Measurements from ENCODE around the gene WDR45. TPM values are rescaled to one million over a fixed set of nuclear protein-coding genes. Genes with fewer than 3 reads are reported as not detected.

WDR45 gene
- total and polyA plus RNA-seq, 2 of the 13 experiments (the other 11 are each of a cell fraction or from before 2014, with no cell fraction given): 16.4 to 65.5 TPM

GRCh38 chrX:49101629-49101984 lies 21.9 kb upstream of the WDR45 start (continued):
- TF ChIP-seq NFE2L1 (CRISPR knock-in tag; IDR thresholded peaks at IDR 0.05; ENCODE audit: borderline replicate concordance) (no peak), GMEB1 (CRISPR knock-in tag; IDR thresholded peaks at IDR 0.05; ENCODE audit: borderline replicate concordance) (no peak), ZNF792 (CRISPR knock-in tag; IDR thresholded peaks at IDR 0.05) (no peak), RBFOX2 (IDR thresholded peaks at IDR 0.05; ENCODE audit: low read depth, low read length) (peak; percentile 47; the same call in 1 of the 2 replicates), ZNF496 (CRISPR knock-in tag; IDR thresholded peaks at IDR 0.05; ENCODE audit: insufficient replicate concordance) (no peak), HNRNPL (IDR thresholded peaks at IDR 0.05; ENCODE audit: low read depth, low read length) (peak; percentile 10; the same call in 1 of the 2 replicates), DMTF1 (CRISPR knock-in tag; IDR thresholded peaks at IDR 0.05) (no peak), ZNF143 (CRISPR knock-in tag; IDR thresholded peaks at IDR 0.05) (no peak), SP2 (CRISPR knock-in tag; IDR thresholded peaks at IDR 0.05) (no peak), CENPX (CRISPR knock-in tag; IDR thresholded peaks at IDR 0.05) (no peak), NR3C1 (CRISPR knock-in tag; IDR thresholded peaks at IDR 0.05) (no peak), PHF8 (CRISPR knock-in tag; IDR thresholded peaks at IDR 0.05) (no peak), SOX5 (CRISPR knock-in tag; IDR thresholded peaks at IDR 0.05; ENCODE audit: borderline replicate concordance) (no peak), ZNF468 (CRISPR knock-in tag; IDR thresholded peaks at IDR 0.05) (no peak), ZNF674 (CRISPR knock-in tag; IDR thresholded peaks at IDR 0.05; ENCODE audit: low read depth) (no peak), HNRNPLL (IDR thresholded peaks at IDR 0.05; ENCODE audit: low read depth, low read length, poor library complexity, severe bottlenecking) (no peak), GFI1 (CRISPR knock-in tag; IDR thresholded peaks at IDR 0.05; ENCODE audit: borderline replicate concordance) (no peak), ASH2L (IDR thresholded peaks at IDR 0.05; ENCODE audit: insufficient read length, low read depth, low read length) (no peak), PRDM4 (CRISPR knock-in tag; IDR thresholded peaks at IDR 0.05; ENCODE audit: borderline replicate concordance) (no peak), NR2C2 (CRISPR knock-in tag; IDR thresholded peaks at IDR 0.05; ENCODE audit: borderline replicate concordance) (no peak), NR2F2 (IDR thresholded peaks at IDR 0.05; ENCODE audit: borderline replicate concordance, low read depth) (no peak)
- TF ChIP-seq, protein P1, sequence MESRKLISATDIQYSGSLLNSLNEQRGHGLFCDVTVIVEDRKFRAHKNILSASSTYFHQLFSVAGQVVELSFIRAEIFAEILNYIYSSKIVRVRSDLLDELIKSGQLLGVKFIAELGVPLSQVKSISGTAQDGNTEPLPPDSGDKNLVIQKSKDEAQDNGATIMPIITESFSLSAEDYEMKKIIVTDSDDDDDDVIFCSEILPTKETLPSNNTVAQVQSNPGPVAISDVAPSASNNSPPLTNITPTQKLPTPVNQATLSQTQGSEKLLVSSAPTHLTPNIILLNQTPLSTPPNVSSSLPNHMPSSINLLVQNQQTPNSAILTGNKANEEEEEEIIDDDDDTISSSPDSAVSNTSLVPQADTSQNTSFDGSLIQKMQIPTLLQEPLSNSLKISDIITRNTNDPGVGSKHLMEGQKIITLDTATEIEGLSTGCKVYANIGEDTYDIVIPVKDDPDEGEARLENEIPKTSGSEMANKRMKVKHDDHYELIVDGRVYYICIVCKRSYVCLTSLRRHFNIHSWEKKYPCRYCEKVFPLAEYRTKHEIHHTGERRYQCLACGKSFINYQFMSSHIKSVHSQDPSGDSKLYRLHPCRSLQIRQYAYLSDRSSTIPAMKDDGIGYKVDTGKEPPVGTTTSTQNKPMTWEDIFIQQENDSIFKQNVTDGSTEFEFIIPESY (CRISPR knock-in tag; IDR thresholded peaks at IDR 0.05): no peak
